Kidney tubule cell (primary cell): ENCODE results near the gene ZMIZ2.
"Not testable (repeated sequence)": the region's sequence is repeated elsewhere in the genome, so short reads cannot be mapped to it uniquely, and the experiment has no call there.

Experiments
- DNase-seq: peaks from one replicate; pipeline ENCODE4 v3.0.0-alpha.2; 2018; ENCODE audit warnings: low spot score

Gene ZMIZ2

GRCh38 chr7:44727158-44727936 is 21.3 kb upstream of the ZMIZ2 start:
- DNase-seq: peak; percentile 77

GRCh38 chr7:44727937-44728262 is 20.7 kb upstream of the ZMIZ2 start:
- no peak for DNase-seq

GRCh38 chr7:44729949-44730590 is 18.6 kb upstream of the ZMIZ2 start:
- no peak for DNase-seq

GRCh38 chr7:44732971-44733370 is 15.7 kb upstream of the ZMIZ2 start:
- DNase-seq: not testable (repeated sequence)

- peak; percentile 80 for DNase-seq
These were observed 14.8 kb upstream of the ZMIZ2 start for GRCh38 chr7:44733708-44734481.

GRCh38 chr7:44735403-44736165 is 13.1 kb upstream of the ZMIZ2 start:
- DNase-seq: peak; percentile 98

GRCh38 chr7:44736896-44737295 is 11.8 kb upstream of the ZMIZ2 start:
- no peak for DNase-seq

GRCh38 chr7:44738051-44738723 is 10.5 kb upstream of the ZMIZ2 start:
- DNase-seq: no peak

- no peak for DNase-seq
These were observed 9.6 kb upstream of the ZMIZ2 start for GRCh38 chr7:44738876-44739665.

- no peak for DNase-seq
These were observed 8.6 kb upstream of the ZMIZ2 start for GRCh38 chr7:44740055-44740454.

- no peak for DNase-seq
These were observed 4.9 kb upstream of the ZMIZ2 start for GRCh38 chr7:44743750-44744149.

GRCh38 chr7:44748948-44749731 is 493 bp downstream of the ZMIZ2 start:
- peak; percentile 30 for DNase-seq

- DNase-seq: no peak
These were observed 1.3 kb downstream of the ZMIZ2 start for GRCh38 chr7:44749992-44750391.

GRCh38 chr7:44750424-44750823 is 1.8 kb downstream of the ZMIZ2 start:
- DNase-seq: no peak

- DNase-seq: peak; percentile 90
These were observed 2.4 kb downstream of the ZMIZ2 start for GRCh38 chr7:44750921-44751571.

- no peak for DNase-seq
These were observed 4.2 kb downstream of the ZMIZ2 start for GRCh38 chr7:44752822-44753221.

GRCh38 chr7:44754802-44755697 is 6.4 kb downstream of the ZMIZ2 start:
- no peak for DNase-seq
